ENCODE measurements around the gene NDUFC1. TPM values are rescaled to one million over a fixed set of nuclear protein-coding genes. Genes with fewer than 3 reads are reported as not detected.

The NDUFC1 gene
- total and polyA plus RNA-seq, 2 of the 8 experiments (the other 6 are each of a cell fraction or from before 2014, with no cell fraction given) = 41.9 to 62.0 TPM

DNA sequence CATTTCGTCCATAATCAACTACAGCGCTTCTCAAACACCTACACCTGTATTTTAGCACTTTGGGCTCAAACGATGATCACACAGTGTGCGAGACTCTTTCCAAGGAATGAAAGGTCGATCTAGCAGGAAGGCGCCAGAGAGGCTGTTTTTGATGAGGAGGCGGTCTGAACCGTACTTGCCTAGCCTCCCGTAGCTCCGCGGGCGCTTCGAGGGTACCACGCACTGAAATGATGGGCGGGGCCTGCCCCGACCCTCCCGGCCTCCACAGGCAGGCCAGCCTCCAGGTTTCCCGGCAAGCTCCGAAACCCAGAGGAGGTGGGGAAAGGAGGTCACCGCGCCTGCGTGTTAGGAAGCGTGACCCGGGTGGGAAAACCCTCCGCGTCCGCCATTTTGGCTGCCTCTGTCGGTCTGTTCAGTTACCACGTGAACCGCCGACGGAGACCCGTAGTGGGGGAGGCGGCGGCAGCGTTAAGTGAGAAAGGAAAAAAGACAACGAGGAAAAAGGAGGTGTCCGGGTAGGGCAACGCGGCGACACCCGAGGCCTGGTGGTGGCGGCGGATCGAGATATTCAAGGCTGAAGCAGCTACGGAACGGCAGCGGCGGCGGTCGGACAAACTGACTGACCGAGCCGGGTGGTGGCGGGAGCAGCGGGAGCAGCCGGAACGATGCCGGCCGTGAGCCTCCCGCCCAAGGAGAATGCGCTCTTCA, 1.0 kb downstream of the NDUFC1 start, which contains the start of gene NAA15 (continued):
- TF ChIP-seq, protein P1, sequence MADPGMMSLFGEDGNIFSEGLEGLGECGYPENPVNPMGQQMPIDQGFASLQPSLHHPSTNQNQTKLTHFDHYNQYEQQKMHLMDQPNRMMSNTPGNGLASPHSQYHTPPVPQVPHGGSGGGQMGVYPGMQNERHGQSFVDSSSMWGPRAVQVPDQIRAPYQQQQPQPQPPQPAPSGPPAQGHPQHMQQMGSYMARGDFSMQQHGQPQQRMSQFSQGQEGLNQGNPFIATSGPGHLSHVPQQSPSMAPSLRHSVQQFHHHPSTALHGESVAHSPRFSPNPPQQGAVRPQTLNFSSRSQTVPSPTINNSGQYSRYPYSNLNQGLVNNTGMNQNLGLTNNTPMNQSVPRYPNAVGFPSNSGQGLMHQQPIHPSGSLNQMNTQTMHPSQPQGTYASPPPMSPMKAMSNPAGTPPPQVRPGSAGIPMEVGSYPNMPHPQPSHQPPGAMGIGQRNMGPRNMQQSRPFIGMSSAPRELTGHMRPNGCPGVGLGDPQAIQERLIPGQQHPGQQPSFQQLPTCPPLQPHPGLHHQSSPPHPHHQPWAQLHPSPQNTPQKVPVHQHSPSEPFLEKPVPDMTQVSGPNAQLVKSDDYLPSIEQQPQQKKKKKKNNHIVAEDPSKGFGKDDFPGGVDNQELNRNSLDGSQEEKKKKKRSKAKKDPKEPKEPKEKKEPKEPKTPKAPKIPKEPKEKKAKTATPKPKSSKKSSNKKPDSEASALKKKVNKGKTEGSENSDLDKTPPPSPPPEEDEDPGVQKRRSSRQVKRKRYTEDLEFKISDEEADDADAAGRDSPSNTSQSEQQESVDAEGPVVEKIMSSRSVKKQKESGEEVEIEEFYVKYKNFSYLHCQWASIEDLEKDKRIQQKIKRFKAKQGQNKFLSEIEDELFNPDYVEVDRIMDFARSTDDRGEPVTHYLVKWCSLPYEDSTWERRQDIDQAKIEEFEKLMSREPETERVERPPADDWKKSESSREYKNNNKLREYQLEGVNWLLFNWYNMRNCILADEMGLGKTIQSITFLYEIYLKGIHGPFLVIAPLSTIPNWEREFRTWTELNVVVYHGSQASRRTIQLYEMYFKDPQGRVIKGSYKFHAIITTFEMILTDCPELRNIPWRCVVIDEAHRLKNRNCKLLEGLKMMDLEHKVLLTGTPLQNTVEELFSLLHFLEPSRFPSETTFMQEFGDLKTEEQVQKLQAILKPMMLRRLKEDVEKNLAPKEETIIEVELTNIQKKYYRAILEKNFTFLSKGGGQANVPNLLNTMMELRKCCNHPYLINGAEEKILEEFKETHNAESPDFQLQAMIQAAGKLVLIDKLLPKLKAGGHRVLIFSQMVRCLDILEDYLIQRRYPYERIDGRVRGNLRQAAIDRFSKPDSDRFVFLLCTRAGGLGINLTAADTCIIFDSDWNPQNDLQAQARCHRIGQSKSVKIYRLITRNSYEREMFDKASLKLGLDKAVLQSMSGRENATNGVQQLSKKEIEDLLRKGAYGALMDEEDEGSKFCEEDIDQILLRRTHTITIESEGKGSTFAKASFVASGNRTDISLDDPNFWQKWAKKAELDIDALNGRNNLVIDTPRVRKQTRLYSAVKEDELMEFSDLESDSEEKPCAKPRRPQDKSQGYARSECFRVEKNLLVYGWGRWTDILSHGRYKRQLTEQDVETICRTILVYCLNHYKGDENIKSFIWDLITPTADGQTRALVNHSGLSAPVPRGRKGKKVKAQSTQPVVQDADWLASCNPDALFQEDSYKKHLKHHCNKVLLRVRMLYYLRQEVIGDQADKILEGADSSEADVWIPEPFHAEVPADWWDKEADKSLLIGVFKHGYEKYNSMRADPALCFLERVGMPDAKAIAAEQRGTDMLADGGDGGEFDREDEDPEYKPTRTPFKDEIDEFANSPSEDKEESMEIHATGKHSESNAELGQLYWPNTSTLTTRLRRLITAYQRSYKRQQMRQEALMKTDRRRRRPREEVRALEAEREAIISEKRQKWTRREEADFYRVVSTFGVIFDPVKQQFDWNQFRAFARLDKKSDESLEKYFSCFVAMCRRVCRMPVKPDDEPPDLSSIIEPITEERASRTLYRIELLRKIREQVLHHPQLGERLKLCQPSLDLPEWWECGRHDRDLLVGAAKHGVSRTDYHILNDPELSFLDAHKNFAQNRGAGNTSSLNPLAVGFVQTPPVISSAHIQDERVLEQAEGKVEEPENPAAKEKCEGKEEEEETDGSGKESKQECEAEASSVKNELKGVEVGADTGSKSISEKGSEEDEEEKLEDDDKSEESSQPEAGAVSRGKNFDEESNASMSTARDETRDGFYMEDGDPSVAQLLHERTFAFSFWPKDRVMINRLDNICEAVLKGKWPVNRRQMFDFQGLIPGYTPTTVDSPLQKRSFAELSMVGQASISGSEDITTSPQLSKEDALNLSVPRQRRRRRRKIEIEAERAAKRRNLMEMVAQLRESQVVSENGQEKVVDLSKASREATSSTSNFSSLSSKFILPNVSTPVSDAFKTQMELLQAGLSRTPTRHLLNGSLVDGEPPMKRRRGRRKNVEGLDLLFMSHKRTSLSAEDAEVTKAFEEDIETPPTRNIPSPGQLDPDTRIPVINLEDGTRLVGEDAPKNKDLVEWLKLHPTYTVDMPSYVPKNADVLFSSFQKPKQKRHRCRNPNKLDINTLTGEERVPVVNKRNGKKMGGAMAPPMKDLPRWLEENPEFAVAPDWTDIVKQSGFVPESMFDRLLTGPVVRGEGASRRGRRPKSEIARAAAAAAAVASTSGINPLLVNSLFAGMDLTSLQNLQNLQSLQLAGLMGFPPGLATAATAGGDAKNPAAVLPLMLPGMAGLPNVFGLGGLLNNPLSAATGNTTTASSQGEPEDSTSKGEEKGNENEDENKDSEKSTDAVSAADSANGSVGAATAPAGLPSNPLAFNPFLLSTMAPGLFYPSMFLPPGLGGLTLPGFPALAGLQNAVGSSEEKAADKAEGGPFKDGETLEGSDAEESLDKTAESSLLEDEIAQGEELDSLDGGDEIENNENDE (IDR thresholded peaks at IDR 0.05; ENCODE audit: insufficient replicate concordance, low read length) = no peak
- TF ChIP-seq TEAD4 (IDR thresholded peaks at IDR 0.05; ENCODE audit: low read depth, low read length) (no peak), BACH1 (IDR thresholded peaks at IDR 0.05; ENCODE audit: low read length) (peak; percentile 82; the same call in 1 of the 2 replicates), NRF1 (IDR thresholded peaks at IDR 0.05; ENCODE audit: low read depth, low read length) (peak; percentile 49), SAP30 (IDR thresholded peaks at IDR 0.05; ENCODE audit: insufficient read depth, insufficient replicate concordance, low read length) (peak; percentile 30), CHD2 (IDR thresholded peaks at IDR 0.05; ENCODE audit: low read length) (peak; percentile 50; the same call in 1 of the 2 replicates), CBX8 (IDR thresholded peaks at IDR 0.05; ENCODE audit: borderline replicate concordance, low read depth, low read length) (no peak), MAFK (IDR thresholded peaks at IDR 0.05; ENCODE audit: low read depth, low read length) (peak; percentile 18; the same call in 1 of the 2 replicates), BRCA1 (IDR thresholded peaks at IDR 0.05; ENCODE audit: low read depth, low read length) (no peak), CTBP2 (IDR thresholded peaks at IDR 0.05; ENCODE audit: borderline replicate concordance, insufficient read depth, insufficient read length, low read length) (no peak), ZNF274 (IDR thresholded peaks at IDR 0.05; ENCODE audit: borderline replicate concordance, extremely low read depth, low read length) (no peak)
